Lower lobe of right lung (tissue), 2 donors: ENCODE results near the gene TUBB2B. TPM values are rescaled to one million over a fixed set of nuclear protein-coding genes. Genes with fewer than 3 reads are reported as not detected.
"Not testable (repeated sequence)": the region's sequence is repeated elsewhere in the genome, so short reads cannot be mapped to it uniquely, and the experiment has no call there.

Experiments
- ATAC-seq, 2 donors: fragments of 200-7000 bp; cut with Tn5 transposase; one replicate each; pipeline ENCODE4 v1.9.1; 2020 to 2022; ENCODE audit warnings: mild to moderate bottlenecking in 2 of 2, moderate library complexity in 2 of 2
- DNase-seq: peaks from one replicate; pipeline ENCODE4 v3.0.0-alpha.2; 2020
- H3K27ac ChIP-seq: fragments of 200-600 bp; one replicate; pipeline ENCODE4 v1.8.0; 2022
- H3K27me3 ChIP-seq: fragments of 200-600 bp; one replicate; pipeline ENCODE4 v1.8.0; 2022; ENCODE audit warnings: low read depth
- H3K36me3 ChIP-seq: fragments of 200-600 bp; one replicate; pipeline ENCODE4 v1.8.0; 2022; ENCODE audit warnings: mild to moderate bottlenecking
- H3K4me1 ChIP-seq: fragments of 200-600 bp; one replicate; pipeline ENCODE4 v1.8.0; 2022
- H3K4me3 ChIP-seq: fragments of 200-600 bp; one replicate; pipeline ENCODE4 v1.8.0; 2022; ENCODE audit warnings: mild to moderate bottlenecking
- H3K9me3 ChIP-seq: fragments of 200-600 bp; one replicate; pipeline ENCODE4 v1.8.0; 2022
- CTCF ChIP-seq: fragments of 200-600 bp; IDR thresholded peaks from one replicate; pipeline ENCODE4 v1.8.0; 2022; ENCODE audit warnings: antibody characterized with exemption, mild to moderate bottlenecking
- intact Hi-C: fragments of 100-400 bp; cut with DNase I; formaldehyde crosslinking; loops from one replicate; pipeline ENCODE4 v1.11.0; 2022
- total RNA-seq: library from RNA; stranded (reverse); fragmentation: NEBNext Ultra II Directional; extraction: Animal tissue kit (Norgen Biotek cat#: 25700); gene quantifications from one replicate; pipeline ENCODE4 v1.2.1, GENCODE V29; 2021
- donor health status: DM: no; HTN: yes; CAD: no; lungs with severe emphysema.

Gene TUBB2B
- total RNA-seq, 1 donor from 2014 or later, result 0.59 TPM

- Histone ChIP-seq H3K36me3 (no peaks in the 10 kb centered on the region), H3K27ac (no peak overlapping the region), H3K4me3 (no peak overlapping the region), H3K27me3 (peaks cover 15% of the 10 kb centered on the region), H3K4me1 (peaks cover 9% of the 10 kb centered on the region), H3K9me3 (no peaks in the 10 kb centered on the region)
- DNase-seq (no peak), ATAC-seq (no peak)
- no peak for TF ChIP-seq CTCF
- intact Hi-C loops, result no loop called here
These were observed 16.8 kb upstream of the TUBB2B start for GRCh38 chr6:3244003-3244831.

GRCh38 chr6:3242768-3243167 lies 15.3 kb upstream of the TUBB2B start:
- no peak for TF ChIP-seq CTCF
- intact Hi-C loops, result no loop called here
- no peak overlapping the region for H3K4me3 ChIP-seq

GRCh38 chr6:3241745-3242144 lies 14.3 kb upstream of the TUBB2B start:
- intact Hi-C loops, H3K9me3 ChIP-seq, DNase-seq, H3K27me3 ChIP-seq, H3K27ac ChIP-seq, ATAC-seq, H3K4me3 ChIP-seq, H3K4me1 ChIP-seq, H3K36me3 ChIP-seq: not testable (repeated sequence)

More at GRCh38 chr6:3242768-3243167, 15.3 kb upstream of the TUBB2B start:
- Histone ChIP-seq H3K36me3 (no peaks in the 10 kb centered on the region), H3K27ac (no peak overlapping the region), H3K9me3 (no peaks in the 10 kb centered on the region), H3K27me3 (peaks cover 7% of the 10 kb centered on the region), H3K4me1 (peaks cover 4% of the 10 kb centered on the region)
- no peak for DNase-seq
- no peak for ATAC-seq

- ATAC-seq (no peak), DNase-seq (no peak)
- H3K9me3 ChIP-seq, result no peaks in the 10 kb centered on the region
- intact Hi-C loops, result no loop called here
- H3K4me1 ChIP-seq, result no peaks in the 10 kb centered on the region
- H3K27ac ChIP-seq, result no peak overlapping the region
- H3K36me3 ChIP-seq, result no peaks in the 10 kb centered on the region
- peaks cover 10% of the 10 kb centered on the region for H3K27me3 ChIP-seq
- no peak overlapping the region for H3K4me3 ChIP-seq
- TF ChIP-seq CTCF, result no peak
These were observed 13.1 kb upstream of the TUBB2B start for GRCh38 chr6:3240595-3240994.

DNA sequence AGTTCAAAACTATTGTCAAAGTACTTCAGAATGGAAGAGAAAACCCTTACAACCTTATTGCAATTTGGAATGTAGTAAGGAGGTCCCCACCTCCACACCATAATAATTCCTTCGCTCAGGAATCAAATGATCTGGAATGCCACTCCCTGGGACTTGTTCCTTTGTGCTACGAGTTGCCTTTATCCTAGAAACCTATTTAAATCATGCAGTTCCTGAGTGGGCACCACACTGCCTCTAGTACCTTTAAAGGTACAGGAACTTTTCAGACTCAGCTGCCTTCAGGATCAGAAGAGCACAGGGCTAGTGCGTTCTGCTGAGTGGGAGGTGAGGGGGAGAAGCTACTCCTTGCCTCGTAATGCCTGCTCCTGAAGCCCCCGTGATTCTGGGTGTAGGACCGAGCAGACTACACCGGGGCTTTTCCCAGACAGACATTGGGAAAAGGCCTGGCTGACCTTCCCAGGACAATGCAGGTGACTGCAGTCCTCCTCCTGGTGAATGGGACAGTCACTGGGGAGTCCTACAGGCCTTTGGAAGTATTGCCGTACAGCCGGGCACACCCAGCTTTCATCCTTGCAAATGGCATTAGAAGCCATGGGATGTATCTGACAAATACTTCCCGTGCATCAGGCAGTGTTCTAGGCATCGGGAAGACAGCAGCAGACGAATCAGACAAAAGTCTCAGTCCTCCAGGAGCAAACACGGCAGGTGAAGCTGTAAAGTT lies 11.8 kb upstream of the TUBB2B start:
- Histone ChIP-seq H3K27me3 (peaks cover 23% of the 10 kb centered on the region), H3K27ac (no peak overlapping the region), H3K4me3 (no peak overlapping the region), H3K4me1 (no peaks in the 10 kb centered on the region), H3K9me3 (no peaks in the 10 kb centered on the region), H3K36me3 (no peaks in the 10 kb centered on the region)
- DNase-seq (no peak), ATAC-seq (no peak)
- no peak for TF ChIP-seq CTCF
- intact Hi-C loops, result no loop called here
